ENCODE measurements around the gene VILL. TPM values are rescaled to one million over a fixed set of nuclear protein-coding genes. Genes with fewer than 3 reads are reported as not detected.

The VILL gene
- polyA plus RNA-seq, 2 donors = 4.9 to 16.7 TPM

- Histone ChIP-seq H3K27me3 (ENCODE audit: control insufficient read depth in 1 of 2, insufficient read depth in 2 of 2, low read length in 2 of 2) (no peaks in the 10 kb centered on the region), H3K9me3 (ENCODE audit: control insufficient read depth in 2 of 2, insufficient read depth in 1 of 2, low read depth in 1 of 2, low read length in 1 of 2) (no peaks in the 10 kb centered on the region), H3K4me3 (ENCODE audit: low read depth in 1 of 2, low read length in 2 of 2) (no peak overlapping the region), H3K27ac (ENCODE audit: low read depth in 2 of 2, low read length in 1 of 2) (no peak overlapping the region), H3K36me3 (ENCODE audit: control insufficient read depth in 2 of 2, insufficient read depth in 2 of 2, low read length in 1 of 2) (peaks cover 7 to 48% of the 10 kb centered on the region in 2 donors), H3K4me1 (ENCODE audit: control insufficient read depth in 2 of 2, insufficient read depth in 2 of 2, low read length in 1 of 2) (peaks cover 0 to 8% of the 10 kb centered on the region in 2 donors)
- WGBS, 2 donors = 90 to 91% methylated on average over 27 of the region's 27 CpGs
These were observed 19.4 kb downstream of the VILL start for GRCh38 chr3:38009807-38010591.

- H3K4me1 ChIP-seq (ENCODE audit: control insufficient read depth in 2 of 2, insufficient read depth in 2 of 2, low read length in 1 of 2) = no peaks in the 10 kb centered on the region
- H3K27ac ChIP-seq (ENCODE audit: low read depth in 2 of 2, low read length in 1 of 2) = no peak overlapping the region
- 92 to 94% methylated on average over 21 of the region's 21 CpGs for WGBS, 2 donors
- no peaks in the 10 kb centered on the region for H3K27me3 ChIP-seq (ENCODE audit: control insufficient read depth in 1 of 2, insufficient read depth in 2 of 2, low read length in 2 of 2)
- peaks cover 15 to 54% of the 10 kb centered on the region in 2 donors for H3K36me3 ChIP-seq (ENCODE audit: control insufficient read depth in 2 of 2, insufficient read depth in 2 of 2, low read length in 1 of 2)
- no peak overlapping the region for H3K4me3 ChIP-seq (ENCODE audit: low read depth in 1 of 2, low read length in 2 of 2)
- H3K9me3 ChIP-seq (ENCODE audit: control insufficient read depth in 2 of 2, insufficient read depth in 1 of 2, low read depth in 1 of 2, low read length in 1 of 2) = peaks cover 0 to 5% of the 10 kb centered on the region in 2 donors
These were observed 20.5 kb downstream of the VILL start for GRCh38 chr3:38011111-38011510.

- peaks cover 19 to 46% of the 10 kb centered on the region in 2 donors for H3K36me3 ChIP-seq (ENCODE audit: control insufficient read depth in 2 of 2, insufficient read depth in 2 of 2, low read length in 1 of 2)
- 72 to 76% methylated on average over 3 of the region's 3 CpGs for WGBS, 2 donors
- peaks cover 0 to 10% of the 10 kb centered on the region in 2 donors for H3K9me3 ChIP-seq (ENCODE audit: control insufficient read depth in 2 of 2, insufficient read depth in 1 of 2, low read depth in 1 of 2, low read length in 1 of 2)
- H3K4me3 ChIP-seq (ENCODE audit: low read depth in 1 of 2, low read length in 2 of 2) = no peak overlapping the region
- no peaks in the 10 kb centered on the region for H3K27me3 ChIP-seq (ENCODE audit: control insufficient read depth in 1 of 2, insufficient read depth in 2 of 2, low read length in 2 of 2)
- H3K27ac ChIP-seq (ENCODE audit: low read depth in 2 of 2, low read length in 1 of 2) = no peak overlapping the region
- H3K4me1 ChIP-seq (ENCODE audit: control insufficient read depth in 2 of 2, insufficient read depth in 2 of 2, low read length in 1 of 2) = no peaks in the 10 kb centered on the region
These were observed 24.9 kb downstream of the VILL start for GRCh38 chr3:38015485-38015884.

DNA sequence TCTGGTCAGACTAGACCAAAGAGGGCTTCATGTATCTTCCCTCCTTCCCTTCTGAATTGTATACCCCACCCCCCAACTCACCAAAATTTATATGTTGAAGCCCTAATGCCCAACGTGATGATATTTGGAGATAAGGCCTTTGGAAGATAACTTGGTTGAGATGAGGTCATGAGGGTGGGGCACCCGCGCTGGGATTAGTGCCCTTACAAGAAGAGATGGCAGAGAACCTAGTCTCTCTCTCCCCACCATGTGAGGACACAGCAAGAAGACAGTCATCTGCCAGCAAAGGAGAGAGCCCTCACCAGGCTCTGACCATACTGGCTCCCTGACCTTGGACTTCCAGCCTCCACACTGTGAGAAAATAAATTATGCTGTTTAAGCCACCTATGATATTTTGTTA lies 25.4 kb downstream of the VILL start:
- Histone ChIP-seq H3K27me3 (ENCODE audit: control insufficient read depth in 1 of 2, insufficient read depth in 2 of 2, low read length in 2 of 2) (no peaks in the 10 kb centered on the region), H3K9me3 (ENCODE audit: control insufficient read depth in 2 of 2, insufficient read depth in 1 of 2, low read depth in 1 of 2, low read length in 1 of 2) (peaks cover 0 to 10% of the 10 kb centered on the region in 2 donors), H3K4me1 (ENCODE audit: control insufficient read depth in 2 of 2, insufficient read depth in 2 of 2, low read length in 1 of 2) (no peaks in the 10 kb centered on the region), H3K27ac (ENCODE audit: low read depth in 2 of 2, low read length in 1 of 2) (no peak overlapping the region), H3K36me3 (ENCODE audit: control insufficient read depth in 2 of 2, insufficient read depth in 2 of 2, low read length in 1 of 2) (peaks cover 19 to 44% of the 10 kb centered on the region in 2 donors), H3K4me3 (ENCODE audit: low read depth in 1 of 2, low read length in 2 of 2) (no peak overlapping the region)
- WGBS, 2 donors = 91 to 93% methylated on average over 3 of the region's 3 CpGs

DNA sequence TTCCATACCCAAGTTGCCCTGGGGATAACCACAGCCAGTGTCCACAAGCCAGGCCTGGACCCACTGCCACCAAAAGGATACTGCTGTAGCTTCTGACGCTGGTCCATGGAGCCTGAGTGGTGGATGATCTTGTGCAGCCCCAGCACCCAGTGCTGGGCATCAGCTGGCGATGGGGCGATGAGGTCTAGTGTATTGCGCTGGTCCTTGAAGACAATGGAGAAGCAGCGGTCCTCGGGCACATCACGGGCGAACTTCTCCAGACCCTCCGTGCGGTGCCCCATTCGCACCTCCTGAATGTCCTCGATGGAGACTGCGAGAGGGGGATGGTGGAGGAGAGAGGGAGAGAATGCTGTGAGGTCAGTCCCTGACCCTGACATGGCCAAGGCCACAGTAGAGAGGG lies 25.8 kb downstream of the VILL start:
- WGBS, 2 donors = 99% methylated on average over 13 of the region's 13 CpGs

GRCh38 chr3:38016847-38017444 lies 26.4 kb downstream of the VILL start:
- H3K4me3 ChIP-seq (ENCODE audit: low read depth in 1 of 2, low read length in 2 of 2) = no peak overlapping the region
- WGBS, 2 donors = 78 to 81% methylated on average over 6 of the region's 6 CpGs

More for the DNA sequence above, 25.8 kb downstream of the VILL start:
- Histone ChIP-seq H3K36me3 (ENCODE audit: control insufficient read depth in 2 of 2, insufficient read depth in 2 of 2, low read length in 1 of 2) (peaks cover 19 to 40% of the 10 kb centered on the region in 2 donors), H3K27me3 (ENCODE audit: control insufficient read depth in 1 of 2, insufficient read depth in 2 of 2, low read length in 2 of 2) (no peaks in the 10 kb centered on the region), H3K27ac (ENCODE audit: low read depth in 2 of 2, low read length in 1 of 2) (no peak overlapping the region), H3K4me1 (ENCODE audit: control insufficient read depth in 2 of 2, insufficient read depth in 2 of 2, low read length in 1 of 2) (no peaks in the 10 kb centered on the region), H3K9me3 (ENCODE audit: control insufficient read depth in 2 of 2, insufficient read depth in 1 of 2, low read depth in 1 of 2, low read length in 1 of 2) (peaks cover 0 to 10% of the 10 kb centered on the region in 2 donors), H3K4me3 (ENCODE audit: low read depth in 1 of 2, low read length in 2 of 2) (no peak overlapping the region)

DNA sequence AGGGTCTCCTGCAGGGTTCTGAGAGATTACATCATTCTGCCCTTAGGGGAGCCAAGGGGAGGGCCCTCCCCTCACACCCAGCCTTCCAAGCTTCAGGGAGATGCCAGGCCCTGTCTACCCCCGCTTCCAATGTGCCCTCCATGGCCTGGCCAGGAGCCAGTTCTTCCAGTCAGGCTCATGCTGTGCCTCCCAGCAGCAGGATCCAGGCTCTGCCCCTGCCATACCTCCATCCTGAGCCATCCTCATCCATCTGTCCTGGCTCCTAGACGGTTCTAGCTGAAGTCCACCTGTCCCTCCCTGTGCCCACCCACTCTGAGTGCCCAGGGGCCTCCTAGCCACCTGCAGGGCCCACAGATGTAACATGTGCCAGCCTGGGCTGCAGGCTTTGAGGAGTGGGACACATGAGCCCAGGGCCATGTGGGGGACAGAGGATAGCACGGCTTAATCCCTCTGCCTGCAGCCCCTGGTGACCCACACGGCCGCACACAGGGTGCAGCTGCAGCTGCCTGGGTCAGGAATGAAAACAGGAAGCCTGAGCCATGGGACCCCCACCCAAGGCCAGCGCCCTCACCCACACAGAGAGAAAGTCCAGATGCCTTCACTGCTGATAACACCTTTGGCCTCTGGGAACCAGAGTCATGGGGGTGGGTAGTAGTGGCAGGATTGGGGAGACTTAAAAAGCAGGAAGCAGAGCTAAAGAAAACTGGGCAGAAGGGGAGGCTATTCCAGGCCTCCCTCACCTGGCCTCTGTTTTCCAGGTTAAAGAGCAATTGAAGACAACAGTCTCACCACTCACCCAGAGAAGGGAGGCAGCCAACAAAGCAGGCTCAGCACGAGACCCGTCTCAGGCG lies 27.1 kb downstream of the VILL start:
- H3K9me3 ChIP-seq (ENCODE audit: control insufficient read depth in 2 of 2, insufficient read depth in 1 of 2, low read depth in 1 of 2, low read length in 1 of 2) = peaks cover 0 to 10% of the 10 kb centered on the region in 2 donors
- no peak overlapping the region for H3K27ac ChIP-seq (ENCODE audit: low read depth in 2 of 2, low read length in 1 of 2)
- WGBS, 2 donors = 89 to 91% methylated on average over 9 of the region's 9 CpGs
- no peaks in the 10 kb centered on the region for H3K4me1 ChIP-seq (ENCODE audit: control insufficient read depth in 2 of 2, insufficient read depth in 2 of 2, low read length in 1 of 2)
- H3K27me3 ChIP-seq (ENCODE audit: control insufficient read depth in 1 of 2, insufficient read depth in 2 of 2, low read length in 2 of 2) = no peaks in the 10 kb centered on the region
- no peak overlapping the region for H3K4me3 ChIP-seq (ENCODE audit: low read depth in 1 of 2, low read length in 2 of 2)
- peaks cover 19 to 40% of the 10 kb centered on the region in 2 donors for H3K36me3 ChIP-seq (ENCODE audit: control insufficient read depth in 2 of 2, insufficient read depth in 2 of 2, low read length in 1 of 2)

More at GRCh38 chr3:38016847-38017444, 26.4 kb downstream of the VILL start:
- Histone ChIP-seq H3K27me3 (ENCODE audit: control insufficient read depth in 1 of 2, insufficient read depth in 2 of 2, low read length in 2 of 2) (no peaks in the 10 kb centered on the region), H3K9me3 (ENCODE audit: control insufficient read depth in 2 of 2, insufficient read depth in 1 of 2, low read depth in 1 of 2, low read length in 1 of 2) (peaks cover 0 to 10% of the 10 kb centered on the region in 2 donors), H3K4me1 (ENCODE audit: control insufficient read depth in 2 of 2, insufficient read depth in 2 of 2, low read length in 1 of 2) (no peaks in the 10 kb centered on the region), H3K27ac (ENCODE audit: low read depth in 2 of 2, low read length in 1 of 2) (no peak overlapping the region), H3K36me3 (ENCODE audit: control insufficient read depth in 2 of 2, insufficient read depth in 2 of 2, low read length in 1 of 2) (peaks cover 19 to 40% of the 10 kb centered on the region in 2 donors)

- Histone ChIP-seq H3K27ac (ENCODE audit: low read depth in 2 of 2, low read length in 1 of 2) (no peak overlapping the region), H3K4me3 (ENCODE audit: low read depth in 1 of 2, low read length in 2 of 2) (no peak overlapping the region), H3K36me3 (ENCODE audit: control insufficient read depth in 2 of 2, insufficient read depth in 2 of 2, low read length in 1 of 2) (peaks cover 19 to 40% of the 10 kb centered on the region in 2 donors), H3K27me3 (ENCODE audit: control insufficient read depth in 1 of 2, insufficient read depth in 2 of 2, low read length in 2 of 2) (no peaks in the 10 kb centered on the region), H3K4me1 (ENCODE audit: control insufficient read depth in 2 of 2, insufficient read depth in 2 of 2, low read length in 1 of 2) (peaks cover 0 to under 1% of the 10 kb centered on the region in 2 donors), H3K9me3 (ENCODE audit: control insufficient read depth in 2 of 2, insufficient read depth in 1 of 2, low read depth in 1 of 2, low read length in 1 of 2) (peaks cover 0 to 10% of the 10 kb centered on the region in 2 donors)
- WGBS, 2 donors = 90% methylated on average over 13 of the region's 13 CpGs
These were observed 28.0 kb downstream of the VILL start for GRCh38 chr3:38018296-38019266.

All from esophagus (tissue), 2 donors.